HG03565 (cell line): ENCODE data around the gene HBA1.
"Not testable (repeated sequence)": the region's sequence is repeated elsewhere in the genome, so short reads cannot be mapped to it uniquely, and the experiment has no call there.

ENCODE experiments used
- ATAC-seq: cut with Tn5 transposase; IDR thresholded peaks from one replicate; pipeline ENCODE4 v1.9.1; 2021; ENCODE audit warnings: mild to moderate bottlenecking, moderate library complexity; ENCODE audit not compliant: unreplicated experiment

Gene HBA1

DNA sequence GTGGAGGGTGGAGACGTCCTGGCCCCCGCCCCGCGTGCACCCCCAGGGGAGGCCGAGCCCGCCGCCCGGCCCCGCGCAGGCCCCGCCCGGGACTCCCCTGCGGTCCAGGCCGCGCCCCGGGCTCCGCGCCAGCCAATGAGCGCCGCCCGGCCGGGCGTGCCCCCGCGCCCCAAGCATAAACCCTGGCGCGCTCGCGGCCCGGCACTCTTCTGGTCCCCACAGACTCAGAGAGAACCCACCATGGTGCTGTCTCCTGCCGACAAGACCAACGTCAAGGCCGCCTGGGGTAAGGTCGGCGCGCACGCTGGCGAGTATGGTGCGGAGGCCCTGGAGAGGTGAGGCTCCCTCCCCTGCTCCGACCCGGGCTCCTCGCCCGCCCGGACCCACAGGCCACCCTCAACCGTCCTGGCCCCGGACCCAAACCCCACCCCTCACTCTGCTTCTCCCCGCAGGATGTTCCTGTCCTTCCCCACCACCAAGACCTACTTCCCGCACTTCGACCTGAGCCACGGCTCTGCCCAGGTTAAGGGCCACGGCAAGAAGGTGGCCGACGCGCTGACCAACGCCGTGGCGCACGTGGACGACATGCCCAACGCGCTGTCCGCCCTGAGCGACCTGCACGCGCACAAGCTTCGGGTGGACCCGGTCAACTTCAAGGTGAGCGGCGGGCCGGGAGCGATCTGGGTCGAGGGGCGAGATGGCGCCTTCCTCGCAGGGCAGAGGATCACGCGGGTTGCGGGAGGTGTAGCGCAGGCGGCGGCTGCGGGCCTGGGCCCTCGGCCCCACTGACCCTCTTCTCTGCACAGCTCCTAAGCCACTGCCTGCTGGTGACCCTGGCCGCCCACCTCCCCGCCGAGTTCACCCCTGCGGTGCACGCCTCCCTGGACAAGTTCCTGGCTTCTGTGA is at the start of gene HBA1:
Gene HBA1, plus strand, starts transcription at position 204 of the 906 bp plus-strand sequence. Its CDS starts 37 bp downstream, at position 241.
- ATAC-seq, result not testable (repeated sequence)

DNA sequence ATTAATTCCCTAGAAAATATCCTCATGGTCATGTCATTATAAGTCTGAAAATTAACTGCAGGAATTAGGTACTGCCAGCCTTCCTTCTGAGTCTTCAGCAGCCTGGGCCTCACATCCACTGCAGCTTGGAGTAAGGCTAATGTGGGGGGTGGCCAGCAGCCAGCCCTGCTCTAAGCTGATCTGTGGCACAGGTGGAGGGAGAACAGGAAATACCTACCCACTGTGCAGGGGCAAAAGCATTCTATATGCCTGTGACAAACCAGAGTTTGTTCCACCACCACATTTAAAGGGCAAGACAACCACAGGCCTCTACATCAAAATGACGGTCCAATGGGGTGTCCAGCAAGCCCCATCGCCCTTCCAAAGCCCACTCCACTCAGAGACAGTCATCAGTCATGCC is 47.4 kb upstream of the HBA1 start:
- no peak for ATAC-seq

DNA sequence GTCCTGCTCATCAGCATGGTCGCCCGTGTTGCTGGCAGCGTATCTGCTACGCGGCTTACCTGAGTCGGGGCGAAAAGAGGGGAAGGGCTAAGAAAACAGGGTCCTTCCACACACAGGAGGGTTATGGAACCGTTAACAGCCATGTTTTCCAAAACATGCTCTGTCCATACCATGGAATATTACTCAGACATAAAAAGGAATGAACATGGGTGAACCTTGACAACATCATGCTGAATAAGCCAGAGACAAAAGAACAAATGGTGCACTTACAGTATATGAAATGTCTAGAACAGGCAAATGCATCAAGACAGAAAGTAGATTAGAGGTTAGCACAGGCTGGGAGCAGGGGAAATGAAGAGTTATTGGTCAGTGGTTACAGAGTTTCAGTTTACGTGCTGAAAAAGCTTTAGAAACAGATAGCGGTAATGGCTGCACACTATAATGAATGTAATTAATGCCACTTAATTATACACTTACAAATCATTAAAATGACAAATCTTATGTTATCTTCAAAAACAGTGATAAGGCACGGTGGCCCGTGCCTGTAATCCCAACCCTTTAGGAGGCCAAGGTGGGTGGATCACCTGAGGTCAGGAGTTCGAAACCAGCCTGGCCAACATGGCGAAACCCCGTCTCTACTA is 45.8 kb upstream of the HBA1 start:
- no peak for ATAC-seq

DNA sequence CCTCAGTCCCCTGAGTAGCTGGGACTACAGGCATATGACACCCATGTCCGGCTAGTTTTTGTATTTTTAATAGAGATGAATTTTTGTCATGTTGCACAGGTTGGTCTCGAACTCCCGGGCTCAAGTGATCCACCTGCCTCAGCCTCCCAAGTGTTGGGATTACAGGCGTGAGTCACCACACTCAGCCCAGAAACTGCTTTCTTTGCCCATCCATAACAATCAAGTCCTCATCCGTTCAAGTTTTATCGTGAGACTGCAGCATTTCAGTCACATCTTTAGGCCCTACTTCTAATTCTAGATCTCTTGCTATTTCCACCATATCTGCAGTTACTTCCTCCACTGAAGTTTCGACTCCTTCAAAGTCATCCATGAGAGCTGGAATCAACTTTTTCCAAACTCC is 44.4 kb upstream of the HBA1 start:
- no peak for ATAC-seq

DNA sequence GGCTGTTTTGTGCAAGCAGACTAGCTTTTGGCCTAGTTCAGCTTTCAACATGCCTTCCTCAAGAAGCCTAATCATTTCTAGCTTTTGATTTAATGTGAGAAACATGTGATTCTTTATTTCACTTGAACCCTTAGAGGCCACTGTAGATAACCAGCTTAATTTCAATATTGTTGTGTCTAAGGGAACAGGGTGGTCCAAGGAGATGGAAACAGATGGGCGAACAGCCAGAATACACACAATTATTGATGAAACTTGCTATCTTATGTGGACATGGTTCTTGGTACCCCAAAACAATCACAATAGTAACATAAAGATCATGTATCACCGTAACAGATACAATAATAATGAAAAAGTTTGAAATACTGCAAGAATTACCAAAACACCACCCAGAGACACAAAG is 42.8 kb upstream of the HBA1 start:
- ATAC-seq, result no peak

DNA sequence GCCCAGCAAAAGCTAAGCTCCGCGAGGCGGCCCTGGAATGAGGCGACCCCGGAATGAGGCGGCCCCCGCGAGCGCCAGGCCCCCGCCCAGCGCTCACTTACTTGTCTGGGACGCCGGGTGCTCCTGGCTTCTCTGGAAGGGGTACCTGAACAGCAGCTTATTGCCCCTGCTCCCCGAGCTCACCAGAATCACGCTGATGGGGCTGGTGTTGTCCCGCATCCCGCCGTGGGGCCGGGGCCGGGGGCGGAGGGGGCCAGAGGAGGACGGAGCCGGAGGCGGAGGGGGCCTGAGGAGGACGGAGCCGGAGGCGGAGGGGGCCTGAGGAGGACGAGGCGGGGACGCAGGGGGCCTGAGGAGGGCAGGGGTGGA is 38.4 kb upstream of the HBA1 start:
- no peak for ATAC-seq

DNA sequence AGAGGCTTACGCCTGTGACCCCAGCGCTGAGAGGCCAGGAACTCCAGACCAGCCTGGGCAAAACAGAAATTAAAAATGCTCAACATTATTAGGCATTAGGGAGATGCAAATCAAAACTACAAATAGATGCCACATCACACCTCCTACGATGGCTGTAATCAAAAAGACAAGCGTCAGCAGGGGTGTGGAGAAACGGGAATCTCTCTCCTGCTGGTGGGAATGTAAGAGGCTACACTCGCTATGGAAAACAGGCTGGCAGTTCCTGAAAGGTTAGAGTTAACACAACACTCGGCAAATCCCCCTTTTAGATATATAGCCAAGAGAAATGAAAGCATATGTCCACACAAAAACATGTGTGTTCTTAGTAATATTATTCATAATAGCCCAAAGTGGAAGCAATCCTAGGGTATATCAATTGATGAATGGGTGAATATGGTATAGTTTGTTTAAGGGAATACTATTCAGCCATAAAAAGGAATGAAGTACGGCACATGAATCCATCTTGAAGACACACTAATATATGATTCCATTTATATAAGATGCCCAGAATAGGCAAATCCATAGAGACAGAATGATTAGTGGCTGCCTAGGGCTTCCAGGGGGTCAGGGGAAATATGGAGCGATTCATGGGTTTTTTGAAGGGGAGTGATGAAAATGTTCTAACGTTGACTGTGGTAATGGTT is 36.2 kb upstream of the HBA1 start:
- ATAC-seq, result no peak

DNA sequence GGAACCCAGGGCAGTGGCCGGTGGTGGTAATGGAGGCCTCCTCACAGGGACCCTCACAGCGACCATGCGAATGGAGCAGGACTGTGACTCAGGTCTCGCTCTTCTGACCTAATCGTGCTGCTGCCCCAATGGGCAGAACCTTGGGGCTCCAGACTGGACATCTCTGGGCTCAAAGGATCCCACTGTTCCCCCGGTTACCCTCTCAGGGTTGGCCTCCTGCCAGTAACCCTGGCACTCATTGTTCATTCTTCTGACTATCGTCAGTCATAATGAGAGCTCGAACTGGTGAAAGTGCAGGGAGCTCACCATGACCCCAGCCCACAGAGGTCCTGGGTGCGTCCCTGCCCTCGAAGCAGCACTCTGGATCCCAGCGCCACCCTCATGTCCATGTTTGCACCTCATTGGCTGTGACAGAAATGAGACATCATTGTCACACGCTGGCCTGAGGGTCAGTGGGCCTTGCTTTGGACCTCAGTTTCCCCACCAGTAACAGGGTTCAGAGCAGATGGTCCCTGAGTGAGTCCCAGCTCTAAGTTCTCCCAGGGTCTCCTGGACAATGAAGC is 34.0 kb upstream of the HBA1 start:
- no peak for ATAC-seq

DNA sequence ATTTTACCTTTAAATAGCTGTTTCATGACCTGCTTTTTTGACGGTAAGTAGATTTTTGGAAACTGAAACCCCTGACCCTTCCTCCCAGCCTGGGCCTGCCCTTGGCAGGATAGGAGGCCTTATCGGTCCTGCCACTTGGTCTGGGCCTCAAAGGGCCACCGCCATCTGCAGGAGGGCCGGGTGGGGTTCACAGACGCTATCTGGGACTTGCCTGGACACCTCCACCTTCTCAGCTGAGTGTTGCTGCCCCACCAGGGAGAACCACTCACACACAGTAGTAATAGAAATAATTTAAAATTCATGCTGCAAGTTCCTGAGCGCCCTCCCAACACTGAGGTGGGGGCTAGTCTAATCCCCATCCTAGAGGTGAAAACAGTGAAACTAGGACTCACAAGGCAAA is 33.4 kb upstream of the HBA1 start:
- no peak for ATAC-seq

DNA sequence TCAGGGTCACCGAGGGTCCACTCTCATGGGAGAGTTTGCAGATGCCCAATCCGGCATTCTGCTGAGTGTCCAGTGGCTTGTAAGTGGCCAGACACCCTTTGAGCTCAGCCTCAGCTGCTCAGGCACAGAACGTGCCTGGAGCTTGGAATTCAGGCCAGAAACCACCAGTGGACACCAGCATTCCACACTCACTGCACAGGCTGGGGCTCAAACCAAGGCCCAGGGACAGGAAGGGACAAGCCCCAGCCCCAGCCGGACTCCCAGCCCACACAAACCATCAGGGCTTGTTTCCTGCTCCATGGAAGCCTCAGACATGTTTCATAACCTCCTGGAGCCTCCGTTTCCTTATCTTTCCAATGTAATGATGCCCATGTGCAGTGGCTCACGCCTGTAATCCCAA is 33.0 kb upstream of the HBA1 start:
- no peak for ATAC-seq

DNA sequence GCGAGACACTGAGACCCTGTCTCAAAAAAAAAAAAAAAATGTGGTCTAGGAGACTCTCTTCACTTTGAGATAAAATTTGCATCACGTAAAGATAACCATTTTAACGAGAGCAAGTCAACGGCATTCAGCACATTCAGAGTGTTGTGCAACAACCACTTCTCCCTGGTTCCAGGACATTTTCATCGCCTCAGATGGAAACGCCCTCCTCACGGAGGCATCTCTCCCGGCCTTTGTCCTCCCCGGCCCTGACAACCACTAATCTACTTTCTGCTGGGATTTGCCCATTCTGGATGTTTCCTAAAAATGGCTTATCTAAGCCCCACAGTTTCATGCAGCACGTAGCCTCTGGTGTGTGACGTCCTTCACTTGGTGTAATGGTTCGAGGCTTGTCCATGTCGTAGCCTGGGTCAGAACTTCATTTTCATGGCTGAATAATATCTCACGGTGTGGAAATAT is 31.7 kb upstream of the HBA1 start:
- no peak for ATAC-seq

DNA sequence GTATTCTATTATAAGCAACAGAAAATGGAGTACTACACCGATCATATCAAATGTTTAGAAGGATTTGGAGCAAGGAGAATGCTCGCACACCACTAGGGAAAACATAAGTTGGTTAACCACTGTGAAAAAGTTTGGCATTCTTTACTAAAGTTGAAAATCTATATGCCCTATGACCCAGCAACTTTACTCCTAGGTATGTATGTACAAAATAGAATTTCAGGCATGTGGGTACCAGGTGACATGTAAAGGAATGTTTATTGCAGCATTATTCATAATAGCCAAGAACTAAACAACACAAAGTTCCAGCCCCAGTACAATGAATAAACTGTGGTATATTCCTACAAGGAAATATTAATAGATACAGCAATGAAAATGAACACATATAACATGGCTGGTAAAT is 29.8 kb upstream of the HBA1 start:
- ATAC-seq, result no peak

DNA sequence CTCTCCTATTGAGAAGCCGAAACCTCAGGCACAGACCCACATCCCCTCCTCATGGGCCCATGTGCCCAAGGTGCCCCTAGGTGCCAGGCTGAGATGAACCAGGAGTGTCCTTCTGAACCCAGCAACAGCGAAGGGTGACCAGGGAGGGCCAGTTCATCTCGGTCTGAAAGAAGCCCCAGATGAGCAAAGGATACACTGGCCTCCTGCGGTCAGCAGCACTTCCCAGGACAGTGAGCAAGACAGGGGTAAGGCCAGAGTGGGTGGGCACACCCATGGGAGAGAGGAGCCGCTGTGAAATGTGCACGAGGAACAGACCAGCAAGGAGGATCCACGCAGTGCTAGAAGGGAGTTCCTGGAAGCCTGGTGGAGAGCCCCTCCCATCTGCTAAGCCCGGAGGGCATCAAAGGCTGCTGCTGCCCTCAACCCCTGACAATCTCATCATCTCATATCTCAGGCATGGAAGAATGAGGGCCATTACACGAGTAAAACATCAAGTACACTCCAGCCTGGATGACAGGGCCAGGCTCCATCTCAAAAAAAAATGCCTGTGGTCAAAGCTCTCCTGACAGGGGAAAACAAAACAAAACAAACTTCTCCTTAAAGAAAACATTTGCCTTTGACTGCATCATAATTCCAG is 27.3 kb upstream of the HBA1 start:
- ATAC-seq, result no peak

DNA sequence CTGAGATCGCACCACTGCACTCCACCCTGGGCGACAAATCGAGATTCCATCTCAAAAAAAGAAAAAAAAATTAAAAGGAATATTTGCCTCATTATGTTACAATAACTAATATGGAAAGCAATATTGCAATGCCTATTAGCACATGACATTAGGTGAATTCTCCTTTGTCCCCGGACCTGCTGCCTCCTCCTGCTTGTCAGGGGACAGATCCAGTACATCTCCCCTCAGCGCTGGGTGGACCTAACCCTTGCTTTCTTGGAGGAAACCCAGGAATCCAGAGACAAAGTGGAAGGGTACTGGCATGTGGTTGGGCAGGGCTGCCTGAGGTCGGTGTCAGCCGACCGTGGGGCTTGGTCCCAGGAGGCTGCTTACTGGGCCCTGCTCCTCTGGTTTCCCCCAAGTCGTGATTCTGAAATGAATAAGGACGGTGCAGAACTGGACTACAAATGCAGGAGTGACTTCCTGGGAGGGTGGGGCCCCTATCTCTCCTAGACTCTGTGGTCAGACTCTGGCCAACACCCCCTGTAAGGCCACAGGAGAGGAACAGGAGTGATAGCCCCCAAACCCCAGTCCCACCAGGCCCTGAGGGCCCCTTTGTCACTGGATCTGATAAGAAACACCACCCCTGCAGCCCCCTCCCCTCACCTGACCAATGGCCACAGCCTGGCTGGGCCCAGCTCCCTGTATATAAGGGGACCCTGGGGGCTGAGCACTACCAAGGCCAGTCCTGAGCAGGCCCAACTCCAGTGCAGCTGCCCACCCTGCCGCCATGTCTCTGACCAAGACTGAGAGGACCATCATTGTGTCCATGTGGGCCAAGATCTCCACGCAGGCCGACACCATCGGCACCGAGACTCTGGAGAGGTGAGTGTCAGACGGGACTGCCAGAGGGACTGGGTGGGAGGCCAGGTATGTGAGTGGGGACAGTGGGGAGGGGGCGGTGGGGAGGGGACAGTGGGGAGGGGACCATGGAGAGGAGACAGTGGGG is 24.0 kb upstream of the HBA1 start, which contains the start of gene HBZ:
Gene HBZ, plus strand, starts transcription at position 504 of the 988 bp plus-strand sequence. Its CDS starts 266 bp downstream, at position 770.
- ATAC-seq, result no peak

DNA sequence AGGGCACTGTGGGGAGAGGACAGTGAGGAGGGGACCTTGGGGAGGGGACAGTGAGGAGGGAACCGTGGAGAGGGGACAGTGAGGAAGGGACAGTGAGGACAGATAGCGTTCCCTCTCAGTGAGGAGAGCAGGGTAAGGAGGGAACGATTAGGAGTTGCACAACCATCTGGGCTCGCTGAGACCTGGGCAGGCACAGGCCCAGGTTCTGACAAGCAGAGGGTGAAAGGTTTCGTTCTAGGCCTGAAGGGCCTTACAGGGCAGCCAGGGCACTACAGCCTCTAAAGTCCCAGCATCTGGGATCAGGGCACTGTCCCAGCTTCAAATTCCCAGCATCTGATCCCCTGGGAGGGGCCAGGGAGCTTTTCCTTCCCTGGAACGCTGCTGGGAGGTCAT is 23.4 kb upstream of the HBA1 start:
- ATAC-seq, result not testable (repeated sequence)

DNA sequence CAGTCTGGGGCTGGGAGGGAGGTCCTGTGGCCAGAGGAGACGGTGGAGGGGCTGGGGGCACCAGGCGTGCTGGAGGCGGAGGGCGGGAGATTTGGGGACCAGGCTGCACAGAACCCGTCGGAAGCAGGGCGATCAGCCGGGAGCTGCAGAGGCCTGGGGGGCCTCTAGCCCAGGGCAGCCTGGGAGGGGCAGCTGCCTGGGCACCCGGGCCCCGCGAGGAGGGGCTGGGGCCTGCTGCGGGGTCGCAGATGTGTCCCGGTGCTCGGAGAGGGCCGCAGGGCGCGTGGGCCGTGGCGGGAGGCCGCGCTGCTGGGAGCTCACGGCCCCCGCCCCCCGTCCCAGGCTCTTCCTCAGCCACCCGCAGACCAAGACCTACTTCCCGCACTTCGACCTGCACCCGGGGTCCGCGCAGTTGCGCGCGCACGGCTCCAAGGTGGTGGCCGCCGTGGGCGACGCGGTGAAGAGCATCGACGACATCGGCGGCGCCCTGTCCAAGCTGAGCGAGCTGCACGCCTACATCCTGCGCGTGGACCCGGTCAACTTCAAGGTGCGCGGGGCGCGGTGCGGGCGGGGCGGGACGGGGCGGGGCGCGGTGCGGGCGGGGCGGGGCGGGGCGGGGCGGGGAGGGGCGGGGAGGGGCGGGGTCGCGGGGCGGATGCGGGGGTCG is 22.8 kb upstream of the HBA1 start:
- ATAC-seq, result not testable (repeated sequence)

DNA sequence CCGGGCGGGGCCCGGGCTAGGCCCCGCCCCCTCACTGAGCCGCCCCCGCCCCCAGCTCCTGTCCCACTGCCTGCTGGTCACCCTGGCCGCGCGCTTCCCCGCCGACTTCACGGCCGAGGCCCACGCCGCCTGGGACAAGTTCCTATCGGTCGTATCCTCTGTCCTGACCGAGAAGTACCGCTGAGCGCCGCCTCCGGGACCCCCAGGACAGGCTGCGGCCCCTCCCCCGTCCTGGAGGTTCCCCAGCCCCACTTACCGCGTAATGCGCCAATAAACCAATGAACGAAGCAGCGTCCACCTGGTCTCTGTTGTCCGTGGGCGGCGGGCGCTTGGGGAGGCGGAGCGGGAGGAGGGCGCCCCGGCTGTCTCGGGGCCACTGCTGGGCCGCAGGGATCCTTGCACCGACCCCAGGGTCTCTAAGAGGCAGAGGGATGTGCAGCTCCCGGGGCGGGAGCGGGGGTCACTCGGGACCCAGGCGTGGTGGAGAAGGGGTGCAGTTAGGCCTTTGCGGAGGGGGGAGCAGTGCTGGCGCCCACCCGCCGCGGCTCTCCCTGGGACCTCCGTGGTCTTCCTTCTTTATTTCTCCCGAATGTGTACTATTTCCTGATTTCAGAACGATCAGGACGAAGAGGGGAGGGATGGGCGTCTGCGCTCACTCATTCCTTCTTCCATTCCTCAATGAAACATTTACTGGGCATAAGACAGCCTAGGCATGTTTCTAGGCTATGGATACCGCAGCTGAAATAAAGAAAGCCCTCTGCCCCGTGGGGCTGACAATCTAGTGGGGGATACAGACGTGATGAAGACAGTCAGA is 22.1 kb upstream of the HBA1 start:
- no peak for ATAC-seq

DNA sequence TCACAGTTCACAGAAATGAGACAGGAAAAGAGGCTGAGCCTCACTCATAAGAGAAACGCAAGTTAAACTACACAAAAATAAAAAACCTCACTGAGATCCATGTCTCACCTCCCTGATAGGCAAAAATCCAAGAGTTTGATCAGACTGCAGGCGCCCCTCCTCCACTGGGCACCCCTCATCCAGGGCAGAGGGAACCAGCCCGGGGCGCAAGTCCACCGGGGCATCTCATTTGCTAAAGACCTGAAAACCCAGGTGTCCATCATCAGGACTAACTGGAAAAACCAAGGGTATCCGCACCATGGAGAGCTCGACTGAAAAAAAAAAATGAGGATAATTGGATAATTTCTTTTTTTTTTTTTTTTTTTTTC is 21.5 kb upstream of the HBA1 start:
- ATAC-seq, result no peak
